Neural progenitor cell (in vitro differentiated cells): Measurements from ENCODE around the gene HOMER2. TPM values are rescaled to one million over a fixed set of nuclear protein-coding genes. Genes with fewer than 3 reads are reported as not detected.

Experiments
- DNase-seq: peaks from one replicate; pipeline ENCODE4 v3.0.0-alpha.2; 2016; ENCODE audit warnings: low spot score
- H2AFZ ChIP-seq: fragments of 200-600 bp; sonication (generic); replicated peaks from 2 replicates; pipeline ENCODE4 v1.6.1; 2016; ENCODE audit warnings: antibody characterized with exemption
- H3F3A ChIP-seq: fragments of 200-600 bp; sonication (generic); 2 replicates; pipeline ENCODE4 v1.6.1; 2016; ENCODE audit warnings: antibody characterized with exemption, low read depth
- H3K27ac ChIP-seq: fragments of 200-600 bp; sonication (generic); 2 replicates; pipeline ENCODE4 v1.5.1; 2016; ENCODE audit warnings: mild to moderate bottlenecking
- H3K27me3 ChIP-seq: fragments of 200-600 bp; sonication (generic); 2 replicates; pipeline ENCODE4 v1.6.1; 2016; ENCODE audit warnings: mild to moderate bottlenecking, moderate library complexity
- H3K36me3 ChIP-seq: fragments of 200-600 bp; sonication (generic); 2 replicates; pipeline ENCODE4 v1.5.1; 2016
- H3K4me1 ChIP-seq: fragments of 200-600 bp; sonication (generic); 2 replicates; pipeline ENCODE4 v1.6.1; 2016; ENCODE audit warnings: mixed run types
- H3K4me2 ChIP-seq: fragments of 200-600 bp; sonication (generic); 2 replicates; pipeline ENCODE4 v1.6.1; 2016
- H3K4me3 ChIP-seq: fragments of 200-600 bp; sonication (generic); 2 replicates; pipeline ENCODE4 v1.5.1; 2016
- H3K79me2 ChIP-seq: fragments of 200-600 bp; sonication (generic); 2 replicates; pipeline ENCODE4 v1.6.1; 2016; ENCODE audit warnings: low read depth
- H3K9ac ChIP-seq: fragments of 200-600 bp; sonication (generic); 2 replicates; pipeline ENCODE4 v1.6.1; 2016
- H3K9me3 ChIP-seq: fragments of 200-600 bp; sonication (generic); 2 replicates; pipeline ENCODE4 v1.5.1; 2016; ENCODE audit warnings: low read depth
- H4K20me1 ChIP-seq: fragments of 200-600 bp; sonication (generic); 2 replicates; pipeline ENCODE4 v1.6.1; 2016; ENCODE audit warnings: low read depth
- H3K27ac Mint-ChIP-seq: 3 replicates; pipeline ENCODE4 v1.8.0; 2021; ENCODE audit warnings: mixed read lengths
- H3K27me3 Mint-ChIP-seq: 2 replicates; pipeline ENCODE4 v1.8.0; 2022; ENCODE audit warnings: low read depth, mild to moderate bottlenecking, inconsistent platforms, moderate library complexity, mixed read lengths; ENCODE audit not compliant: insufficient read depth
- H3K36me3 Mint-ChIP-seq: 3 replicates; pipeline ENCODE4 v1.8.0; 2021; ENCODE audit warnings: mixed read lengths
- H3K4me1 Mint-ChIP-seq: 3 replicates; pipeline ENCODE4 v1.8.0; 2021; ENCODE audit warnings: mixed read lengths
- H3K4me3 Mint-ChIP-seq: 3 replicates; pipeline ENCODE4 v1.8.0; 2021; ENCODE audit warnings: mild to moderate bottlenecking, moderate library complexity, mixed read lengths
- H3K9me3 Mint-ChIP-seq: 3 replicates; pipeline ENCODE4 v1.8.0; 2020; ENCODE audit warnings: mixed read lengths
- EZH2 ChIP-seq: fragments of 200-600 bp; sonication (generic); IDR thresholded peaks from 2 replicates; pipeline ENCODE4 v1.6.1; 2017; ENCODE audit warnings: antibody characterized with exemption, mild to moderate bottlenecking, moderate library complexity
- EZH2phosphoT487 ChIP-seq: fragments of 200-600 bp; sonication (generic); IDR thresholded peaks from 2 replicates; pipeline ENCODE4 v1.6.1; 2017; ENCODE audit warnings: antibody characterized with exemption
- total RNA-seq: library from RNA; depleted of rRNA; stranded (reverse); fragments of >200 nt; gene quantifications from 2 replicates; pipeline ENCODE4 v1.2.3, GENCODE V29; 2015; ENCODE audit warnings: low replicate concordance
- TF ChIP-seq, protein P1 (sequence below): fragments of 200-600 bp; sonication (generic); IDR thresholded peaks from 2 replicates; pipeline ENCODE4 v1.5.1; 2017; ENCODE audit warnings: antibody characterized with exemption, mild to moderate bottlenecking

HOMER2 gene
- total RNA-seq, 1 donor from 2014 or later: 259 TPM

DNA sequence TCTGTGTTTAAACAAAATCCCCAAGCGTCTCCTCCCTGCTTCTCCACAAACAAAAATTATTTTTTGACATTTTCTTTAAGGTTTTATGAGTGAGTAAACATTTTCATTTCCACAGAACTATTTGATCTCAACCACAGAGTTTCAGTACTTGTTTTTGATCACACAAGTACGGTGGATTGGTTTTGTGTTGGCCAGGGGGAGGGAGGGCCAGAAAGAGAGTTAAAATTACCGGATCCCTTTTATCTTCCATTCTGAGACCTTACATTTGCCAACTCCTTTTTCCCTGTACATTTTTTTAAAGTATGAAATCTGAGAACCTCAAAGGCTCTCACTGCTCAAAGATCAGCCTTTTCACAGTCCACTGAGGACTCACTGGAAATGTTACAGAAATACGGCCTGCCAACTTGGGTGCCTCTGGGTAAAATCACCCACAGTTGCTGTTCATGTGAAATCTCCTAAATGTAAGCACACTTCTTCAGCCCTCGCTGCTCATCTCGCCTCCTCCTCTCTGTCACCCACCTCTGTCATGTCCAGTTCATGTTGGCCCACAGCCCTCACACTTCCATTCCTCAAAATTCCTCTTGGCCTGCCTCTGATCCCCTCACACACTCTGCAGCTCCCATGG, 1.7 kb downstream of the HOMER2 start:
- Histone ChIP-seq H3K27ac (no peak overlapping the region), H3K4me1 (peaks cover 4% of the 10 kb centered on the region), H4K20me1 (peaks cover 7% of the 10 kb centered on the region), H3K4me3 (no peak overlapping the region), H3K27me3 (peaks cover 44% of the 10 kb centered on the region), H3K36me3 (no peaks in the 10 kb centered on the region), H2AFZ (no peak overlapping the region), H3K9me3 (no peaks in the 10 kb centered on the region), H3K9ac (no peak overlapping the region), H3K4me2 (no peak overlapping the region), H3F3A (peaks cover 12% of the 10 kb centered on the region), H3K79me2 (no peaks in the 10 kb centered on the region)
- Mint-ChIP-seq H3K4me1 (peaks cover 3% of the 10 kb centered on the region), H3K4me3 (no peak overlapping the region), H3K27ac (no peak overlapping the region), H3K9me3 (no peaks in the 10 kb centered on the region), H3K36me3 (no peaks in the 10 kb centered on the region), H3K27me3 (no peaks in the 10 kb centered on the region)
- no peak for TF ChIP-seq EZH2phosphoT487
- no peak for TF ChIP-seq EZH2
- TF ChIP-seq, protein P1, sequence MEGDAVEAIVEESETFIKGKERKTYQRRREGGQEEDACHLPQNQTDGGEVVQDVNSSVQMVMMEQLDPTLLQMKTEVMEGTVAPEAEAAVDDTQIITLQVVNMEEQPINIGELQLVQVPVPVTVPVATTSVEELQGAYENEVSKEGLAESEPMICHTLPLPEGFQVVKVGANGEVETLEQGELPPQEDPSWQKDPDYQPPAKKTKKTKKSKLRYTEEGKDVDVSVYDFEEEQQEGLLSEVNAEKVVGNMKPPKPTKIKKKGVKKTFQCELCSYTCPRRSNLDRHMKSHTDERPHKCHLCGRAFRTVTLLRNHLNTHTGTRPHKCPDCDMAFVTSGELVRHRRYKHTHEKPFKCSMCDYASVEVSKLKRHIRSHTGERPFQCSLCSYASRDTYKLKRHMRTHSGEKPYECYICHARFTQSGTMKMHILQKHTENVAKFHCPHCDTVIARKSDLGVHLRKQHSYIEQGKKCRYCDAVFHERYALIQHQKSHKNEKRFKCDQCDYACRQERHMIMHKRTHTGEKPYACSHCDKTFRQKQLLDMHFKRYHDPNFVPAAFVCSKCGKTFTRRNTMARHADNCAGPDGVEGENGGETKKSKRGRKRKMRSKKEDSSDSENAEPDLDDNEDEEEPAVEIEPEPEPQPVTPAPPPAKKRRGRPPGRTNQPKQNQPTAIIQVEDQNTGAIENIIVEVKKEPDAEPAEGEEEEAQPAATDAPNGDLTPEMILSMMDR: no peak
- DNase-seq: no peak

- DNase-seq: no peak
- H3K9me3 ChIP-seq: no peaks in the 10 kb centered on the region
- peaks cover 44% of the 10 kb centered on the region for H3K27me3 ChIP-seq
- H3K4me3 Mint-ChIP-seq: no peak overlapping the region
- peaks cover 4% of the 10 kb centered on the region for H3K4me1 ChIP-seq
- peaks cover 7% of the 10 kb centered on the region for H4K20me1 ChIP-seq
- peaks cover 3% of the 10 kb centered on the region for H3K4me1 Mint-ChIP-seq
- no peaks in the 10 kb centered on the region for H3K79me2 ChIP-seq
- H3K9ac ChIP-seq: no peak overlapping the region
- no peak overlapping the region for H3K4me2 ChIP-seq
- no peak overlapping the region for H2AFZ ChIP-seq
- H3K27ac ChIP-seq: no peak overlapping the region
- no peak overlapping the region for H3K4me3 ChIP-seq
- TF ChIP-seq EZH2 (no peak), EZH2phosphoT487 (no peak)
- TF ChIP-seq, protein P1: no peak
- no peaks in the 10 kb centered on the region for H3K36me3 Mint-ChIP-seq
- no peaks in the 10 kb centered on the region for H3K36me3 ChIP-seq
- H3K27ac Mint-ChIP-seq: no peak overlapping the region
- no peaks in the 10 kb centered on the region for H3K27me3 Mint-ChIP-seq
- peaks cover 12% of the 10 kb centered on the region for H3F3A ChIP-seq
- no peaks in the 10 kb centered on the region for H3K9me3 Mint-ChIP-seq
Measured at GRCh38 chr15:82950295-82950694, 2.2 kb downstream of the HOMER2 start.

DNA sequence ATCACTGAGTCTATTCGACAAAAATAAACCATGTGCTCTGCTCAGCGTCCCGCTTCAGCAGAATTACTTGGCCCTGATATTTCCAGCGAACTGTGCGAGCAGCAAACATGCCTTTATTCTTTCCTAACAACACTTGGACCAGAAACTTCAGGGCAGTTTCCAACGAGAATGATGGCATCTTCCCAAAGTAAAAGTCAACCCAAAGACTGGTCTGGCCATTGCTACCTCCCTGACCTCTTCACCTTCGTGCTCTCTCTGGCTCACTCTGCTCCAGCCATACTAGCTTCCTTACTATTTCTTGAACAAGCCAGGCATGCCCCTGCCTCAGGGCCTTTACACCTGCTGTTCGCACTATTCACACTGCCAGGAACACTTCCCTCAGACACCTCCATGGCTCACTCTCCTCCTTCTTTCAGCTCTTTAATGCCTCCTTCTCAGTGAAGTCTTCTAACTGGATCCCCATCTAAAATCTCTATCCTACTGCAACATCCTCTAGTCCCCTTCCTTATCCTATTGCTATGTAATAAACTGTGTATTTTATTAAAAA, 6.3 kb downstream of the HOMER2 start:
- no peak overlapping the region for H3K4me3 ChIP-seq
- no peaks in the 10 kb centered on the region for H3K36me3 ChIP-seq
- H3K9ac ChIP-seq: no peak overlapping the region
- H3K27me3 ChIP-seq: peaks cover 18% of the 10 kb centered on the region
- no peak overlapping the region for H2AFZ ChIP-seq
- H3K4me3 Mint-ChIP-seq: no peak overlapping the region
- no peaks in the 10 kb centered on the region for H3K9me3 Mint-ChIP-seq
- H3K27me3 Mint-ChIP-seq: no peaks in the 10 kb centered on the region
- H3K27ac ChIP-seq: no peak overlapping the region
- TF ChIP-seq, protein P1: no peak
- no peak for TF ChIP-seq EZH2phosphoT487
- TF ChIP-seq EZH2: no peak
- H3F3A ChIP-seq: no peaks in the 10 kb centered on the region
- no peaks in the 10 kb centered on the region for H3K9me3 ChIP-seq
- no peak for DNase-seq
- no peak overlapping the region for H3K4me2 ChIP-seq
- H3K36me3 Mint-ChIP-seq: no peaks in the 10 kb centered on the region
- no peaks in the 10 kb centered on the region for H3K4me1 ChIP-seq
- no peaks in the 10 kb centered on the region for H3K79me2 ChIP-seq
- no peak overlapping the region for H3K27ac Mint-ChIP-seq
- no peaks in the 10 kb centered on the region for H4K20me1 ChIP-seq
- H3K4me1 Mint-ChIP-seq: peaks cover 3% of the 10 kb centered on the region
